HG02852 (cell line): ENCODE results near the gene DIP2B.
A peak's percentile ranks its signal among the peaks of the same experiment; 100 is the strongest.
"Not testable (repeated sequence)": the region's sequence is repeated elsewhere in the genome, so short reads cannot be mapped to it uniquely, and the experiment has no call there.

Source experiments
- ATAC-seq: cut with Tn5 transposase; IDR thresholded peaks from one replicate; pipeline ENCODE4 v1.9.1; 2021; ENCODE audit warnings: mild to moderate bottlenecking, moderate library complexity; ENCODE audit not compliant: unreplicated experiment

Gene DIP2B

GRCh38 chr12:50504798-50505674 lies at the start of gene DIP2B:
Gene DIP2B, plus strand, starts transcription at chr12:50504985. Its CDS starts 156 bp downstream, at chr12:50505141.
- ATAC-seq, result peak; percentile 71

GRCh38 chr12:50458606-50459005 lies 46.2 kb upstream of the DIP2B start:
- no peak for ATAC-seq

- ATAC-seq, result no peak
These were observed 37.3 kb upstream of the DIP2B start for GRCh38 chr12:50467439-50467838.

GRCh38 chr12:50477241-50477832 lies 27.4 kb upstream of the DIP2B start:
- ATAC-seq, result no peak

- ATAC-seq, result no peak
These were observed 22.2 kb upstream of the DIP2B start for GRCh38 chr12:50482571-50482970.

GRCh38 chr12:50483488-50483887 lies 21.3 kb upstream of the DIP2B start:
- no peak for ATAC-seq

- ATAC-seq, result no peak
These were observed 16.0 kb upstream of the DIP2B start for GRCh38 chr12:50488801-50489200.

- ATAC-seq, result not testable (repeated sequence)
These were observed 6.7 kb upstream of the DIP2B start for GRCh38 chr12:50498119-50498518.

GRCh38 chr12:50505675-50506530 lies 1.1 kb downstream of the DIP2B start:
- ATAC-seq, result no peak

- ATAC-seq, result no peak
These were observed 2.1 kb downstream of the DIP2B start for GRCh38 chr12:50506753-50507473.

- no peak for ATAC-seq
These were observed 2.7 kb downstream of the DIP2B start for GRCh38 chr12:50507474-50507838.

GRCh38 chr12:50507930-50508329 lies 3.1 kb downstream of the DIP2B start:
- no peak for ATAC-seq

GRCh38 chr12:50508414-50508813 lies 3.6 kb downstream of the DIP2B start:
- ATAC-seq, result no peak

- no peak for ATAC-seq
These were observed 4.3 kb downstream of the DIP2B start for GRCh38 chr12:50508970-50509663.

GRCh38 chr12:50514526-50515276 lies 9.9 kb downstream of the DIP2B start:
- ATAC-seq, result peak; percentile 56

GRCh38 chr12:50515587-50515986 lies 10.8 kb downstream of the DIP2B start:
- no peak for ATAC-seq

GRCh38 chr12:50517421-50518048 lies 12.8 kb downstream of the DIP2B start:
- ATAC-seq, result peak; percentile 68

GRCh38 chr12:50518090-50518489 lies 13.3 kb downstream of the DIP2B start:
- no peak for ATAC-seq

GRCh38 chr12:50519353-50519752 lies 14.6 kb downstream of the DIP2B start:
- ATAC-seq, result no peak
